GM12873 (cell line): Measurements from ENCODE around the gene CYP19A1.

Source experiments
- TF ChIP-seq, protein P1 (sequence below): IDR thresholded peaks from 2 replicates; pipeline ENCODE4 v1.5.1; 2012; ENCODE audit warnings: low read depth, mild to moderate bottlenecking, moderate library complexity, low read length, control low read depth; ENCODE audit not compliant: insufficient read depth; ENCODE audit errors: missing control alignments

Gene CYP19A1

DNA sequence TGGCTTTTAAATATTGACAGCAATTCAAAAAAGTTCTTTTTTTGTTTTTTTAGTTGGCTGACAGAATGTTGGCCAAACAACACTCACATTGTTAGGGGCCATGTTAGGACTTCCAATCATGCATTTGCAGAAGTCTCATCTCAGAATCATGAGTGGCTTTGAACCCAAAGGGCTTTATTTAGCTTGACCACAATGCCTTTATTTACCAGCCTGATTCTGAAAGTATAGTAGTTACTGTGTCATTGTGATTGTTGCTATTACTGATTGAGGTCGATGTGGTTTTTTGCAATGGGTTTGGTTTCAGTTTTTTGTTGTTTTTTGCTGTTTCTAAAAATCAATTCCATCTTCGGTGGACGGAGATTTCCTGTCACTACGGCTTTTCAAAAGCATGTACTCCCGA, 10.3 kb upstream of the CYP19A1 start:
- TF ChIP-seq, protein P1, sequence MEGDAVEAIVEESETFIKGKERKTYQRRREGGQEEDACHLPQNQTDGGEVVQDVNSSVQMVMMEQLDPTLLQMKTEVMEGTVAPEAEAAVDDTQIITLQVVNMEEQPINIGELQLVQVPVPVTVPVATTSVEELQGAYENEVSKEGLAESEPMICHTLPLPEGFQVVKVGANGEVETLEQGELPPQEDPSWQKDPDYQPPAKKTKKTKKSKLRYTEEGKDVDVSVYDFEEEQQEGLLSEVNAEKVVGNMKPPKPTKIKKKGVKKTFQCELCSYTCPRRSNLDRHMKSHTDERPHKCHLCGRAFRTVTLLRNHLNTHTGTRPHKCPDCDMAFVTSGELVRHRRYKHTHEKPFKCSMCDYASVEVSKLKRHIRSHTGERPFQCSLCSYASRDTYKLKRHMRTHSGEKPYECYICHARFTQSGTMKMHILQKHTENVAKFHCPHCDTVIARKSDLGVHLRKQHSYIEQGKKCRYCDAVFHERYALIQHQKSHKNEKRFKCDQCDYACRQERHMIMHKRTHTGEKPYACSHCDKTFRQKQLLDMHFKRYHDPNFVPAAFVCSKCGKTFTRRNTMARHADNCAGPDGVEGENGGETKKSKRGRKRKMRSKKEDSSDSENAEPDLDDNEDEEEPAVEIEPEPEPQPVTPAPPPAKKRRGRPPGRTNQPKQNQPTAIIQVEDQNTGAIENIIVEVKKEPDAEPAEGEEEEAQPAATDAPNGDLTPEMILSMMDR: no peak

DNA sequence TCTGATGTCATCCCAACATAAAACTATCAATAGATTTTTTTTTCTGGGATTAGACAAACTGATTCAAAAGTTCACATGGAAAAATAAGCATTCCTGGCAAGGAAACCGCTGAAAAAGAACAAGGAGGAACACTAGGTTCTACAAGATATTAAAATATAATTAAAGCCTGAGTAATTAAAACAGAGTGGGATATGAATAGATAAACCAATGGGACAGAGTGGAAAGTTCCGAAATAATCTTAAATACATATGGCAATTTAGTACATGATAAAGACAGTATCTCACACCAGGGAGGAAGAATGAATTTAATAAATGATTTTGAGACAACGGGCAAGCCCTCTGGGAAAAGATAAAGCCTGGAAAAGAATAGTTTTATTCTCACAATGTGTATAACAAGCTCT, 7.7 kb upstream of the CYP19A1 start:
- TF ChIP-seq, protein P1: no peak

DNA sequence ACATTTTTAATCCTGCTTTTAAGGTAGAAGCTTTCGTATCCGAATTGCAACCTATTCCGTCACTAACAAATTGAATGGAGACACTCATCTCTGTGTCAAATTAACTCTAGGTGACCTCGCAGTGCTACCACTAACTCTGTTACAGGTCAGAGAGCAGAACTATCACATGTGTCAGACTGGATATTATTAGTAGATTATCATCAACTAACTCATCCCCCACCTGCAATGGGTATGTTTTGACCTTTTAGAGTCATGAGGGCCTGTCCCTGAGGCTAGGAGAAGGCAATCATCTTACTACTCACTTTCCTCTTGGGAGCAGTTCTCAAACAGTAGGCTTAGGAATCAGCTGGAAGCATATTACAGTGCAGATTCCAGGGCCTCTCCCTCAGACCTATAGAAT, 5.1 kb upstream of the CYP19A1 start:
- TF ChIP-seq, protein P1: no peak

DNA sequence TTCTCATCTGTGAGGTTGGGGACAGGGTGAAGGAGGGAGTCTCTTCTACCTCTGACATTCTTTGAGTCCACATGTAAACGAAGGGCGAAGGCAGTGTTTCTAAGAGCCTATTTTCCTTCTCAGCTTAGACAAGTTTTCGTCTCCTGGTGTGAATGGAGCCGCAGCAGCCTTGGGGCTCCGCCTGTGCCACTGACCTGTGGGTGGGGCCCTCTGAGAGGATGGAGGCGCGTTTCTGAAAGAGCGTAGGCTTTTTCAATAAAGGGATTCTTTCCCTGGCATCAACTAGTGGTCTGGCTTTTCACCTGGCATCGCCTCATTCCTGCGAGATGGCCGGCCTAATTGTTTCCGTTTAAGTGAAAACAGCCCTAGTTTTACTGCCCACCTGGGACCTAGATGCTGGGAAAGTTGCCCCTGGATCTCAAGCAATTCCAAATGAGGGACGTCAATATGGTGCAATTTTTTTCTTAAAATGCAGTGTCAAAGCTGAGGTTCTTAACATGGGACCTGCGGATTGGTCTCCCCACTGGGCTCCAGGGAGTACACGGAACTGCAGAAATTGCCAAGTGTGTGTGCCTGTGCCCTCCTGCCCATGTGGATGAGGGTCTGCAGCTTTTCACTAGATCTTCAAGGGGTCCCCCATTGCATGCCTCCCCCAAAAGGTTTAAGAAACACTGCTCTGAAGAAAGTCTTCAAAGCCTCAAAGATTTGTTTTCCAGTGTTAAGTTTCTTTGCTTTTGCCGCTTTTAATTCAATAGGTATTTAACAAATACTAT, 4.0 kb upstream of the CYP19A1 start:
- TF ChIP-seq, protein P1: no peak

DNA sequence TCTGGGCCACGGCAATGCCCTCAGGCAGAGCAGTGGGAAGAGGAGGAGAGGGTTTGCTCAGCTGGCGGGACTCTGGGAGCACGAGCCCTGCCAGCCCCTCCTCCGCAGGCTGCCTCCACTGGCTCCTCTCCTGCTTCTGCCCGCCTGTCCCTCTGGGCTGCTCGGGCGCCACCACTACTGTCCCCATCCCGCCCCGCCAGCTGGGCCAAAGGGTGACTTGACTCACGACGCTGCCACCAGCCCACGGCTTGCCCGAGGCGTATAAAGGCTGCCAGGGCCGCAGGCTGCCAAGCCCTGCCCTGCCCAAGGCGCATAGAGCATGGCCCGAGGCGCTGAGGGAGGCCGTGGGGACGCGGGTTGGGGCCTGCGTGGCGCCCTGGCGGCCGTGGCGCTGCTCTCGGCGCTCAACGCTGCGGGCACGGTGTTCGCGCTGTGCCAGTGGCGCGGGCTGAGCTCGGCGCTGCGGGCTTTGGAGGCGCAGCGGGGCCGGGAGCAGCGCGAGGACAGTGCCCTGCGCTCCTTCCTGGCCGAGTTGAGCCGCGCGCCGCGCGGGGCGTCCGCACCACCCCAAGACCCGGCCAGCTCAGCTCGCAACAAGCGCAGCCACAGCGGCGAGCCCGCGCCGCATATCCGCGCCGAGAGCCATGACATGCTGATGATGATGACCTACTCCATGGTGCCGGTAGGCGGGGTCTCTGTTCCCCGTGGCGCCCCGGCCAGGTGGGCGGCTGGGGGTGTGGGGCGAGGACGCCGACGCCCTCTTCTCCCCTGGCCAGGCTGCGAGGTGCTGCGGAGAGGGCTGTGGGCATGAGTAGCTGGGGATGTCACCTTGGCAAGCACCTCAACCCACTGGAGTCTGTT, 3.2 kb upstream of the CYP19A1 start, which contains the start of gene GLDN:
GLDN (plus strand) TSS at position 290 of the 861 bp plus-strand sequence; CDS start at position 320, 30 bp downstream.
- TF ChIP-seq, protein P1: no peak

DNA sequence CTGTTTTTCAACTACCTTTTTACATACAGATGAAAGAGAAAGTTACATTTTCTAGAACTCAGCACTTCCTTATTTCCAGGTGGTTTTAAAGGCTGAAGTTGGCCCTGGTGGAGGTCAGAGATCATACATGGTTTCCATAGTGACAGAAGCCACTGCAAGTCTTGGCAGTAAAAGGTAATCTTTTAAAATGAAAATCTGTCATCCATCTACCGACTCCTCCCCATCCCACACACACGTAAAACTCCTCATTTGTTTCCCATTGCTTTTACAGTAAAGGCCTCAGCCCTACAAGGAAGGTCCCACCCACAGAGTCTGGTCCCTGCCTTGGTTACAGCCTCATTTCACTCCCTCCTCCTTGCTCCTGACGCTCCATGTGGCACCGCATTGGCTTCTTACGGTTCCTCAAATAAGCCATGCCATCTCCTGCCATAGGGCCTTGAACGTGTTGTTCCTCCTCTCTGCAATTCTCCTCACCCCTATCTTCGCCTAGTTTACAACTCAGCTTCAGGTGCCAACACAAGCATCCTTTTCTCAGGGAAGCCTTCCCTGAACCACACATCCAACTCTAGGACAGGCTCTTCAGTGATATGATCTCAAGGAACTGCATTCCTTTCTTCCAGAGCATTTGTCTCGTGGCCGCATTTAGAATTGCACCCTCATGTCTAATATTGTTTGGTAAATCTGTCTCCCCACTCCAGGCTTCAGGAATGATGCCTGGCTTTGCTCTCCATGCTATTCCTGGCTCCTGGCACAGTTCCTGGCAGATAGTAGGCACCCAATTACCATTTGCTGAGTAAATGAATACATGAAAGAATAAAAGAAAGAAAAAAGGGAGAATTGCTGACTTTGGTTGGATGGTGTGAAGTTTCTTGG, 2.6 kb downstream of the CYP19A1 start:
- TF ChIP-seq, protein P1: no peak

DNA sequence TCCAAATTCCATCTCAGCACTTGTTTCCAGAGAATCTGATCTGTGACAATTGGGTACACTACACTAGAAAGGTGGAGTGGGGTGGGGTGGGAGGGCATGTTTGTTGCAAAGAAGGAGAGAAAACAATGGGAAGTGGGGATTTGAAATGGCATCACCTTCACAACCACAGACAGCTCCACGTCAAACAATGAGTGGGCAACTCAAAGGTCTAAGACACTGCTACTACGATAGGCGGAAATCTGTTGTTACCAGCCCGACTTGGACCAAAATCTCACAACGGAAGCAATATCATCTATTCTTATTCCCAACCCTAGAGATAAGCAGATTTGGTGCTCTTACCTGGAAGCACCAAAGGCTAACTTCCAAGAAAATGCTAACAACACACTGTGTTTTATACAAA, 3.3 kb downstream of the CYP19A1 start:
- TF ChIP-seq, protein P1: no peak
